Tibial nerve (tissue), 4 donors: ENCODE results near the gene KRT33B.

Source experiments
- CTCF ChIP-seq, 5 experiments: fragments of 200-600 bp in 3 of 5; fragments of 450-650 bp in 2 of 5; sonication (generic) in 3 of 5; IDR thresholded peaks; one replicate each; pipeline ENCODE4 v1.5.1; 2016 to 2019; ENCODE audit warnings: antibody characterized with exemption in 5 of 5, mild to moderate bottlenecking in 3 of 5, moderate library complexity in 2 of 5
- EP300 ChIP-seq, 2 donors: sonication (generic); formaldehyde crosslinking; IDR thresholded peaks; one replicate each; pipeline ENCODE4 v1.6.1; 2017; ENCODE audit warnings: antibody characterized with exemption in 2 of 2, mild to moderate bottlenecking in 1 of 2
- POLR2A ChIP-seq, 2 donors: fragments of 450-650 bp; IDR thresholded peaks; one replicate each; pipeline ENCODE4 v1.6.1; 2017; ENCODE audit warnings: antibody characterized with exemption in 2 of 2, mild to moderate bottlenecking in 2 of 2, moderate library complexity in 2 of 2

- TF ChIP-seq CTCF (IDR thresholded peaks at IDR 0.05) (no peak), POLR2A (IDR thresholded peaks at IDR 0.05) (no peak), EP300 (IDR thresholded peaks at IDR 0.05) (no peak)
These were observed 43.8 kb upstream of the KRT33B start for GRCh38 chr17:41413353-41413957.
